Brain pericyte (primary cell): Measurements from ENCODE around the gene EVL.
"Not testable (repeated sequence)": the region's sequence is repeated elsewhere in the genome, so short reads cannot be mapped to it uniquely, and the experiment has no call there.

Experiments used
- DNase-seq: peaks from one replicate; pipeline ENCODE4 v3.0.0-alpha.2; 2012; ENCODE audit warnings: low read depth, low spot score

The EVL gene

DNA sequence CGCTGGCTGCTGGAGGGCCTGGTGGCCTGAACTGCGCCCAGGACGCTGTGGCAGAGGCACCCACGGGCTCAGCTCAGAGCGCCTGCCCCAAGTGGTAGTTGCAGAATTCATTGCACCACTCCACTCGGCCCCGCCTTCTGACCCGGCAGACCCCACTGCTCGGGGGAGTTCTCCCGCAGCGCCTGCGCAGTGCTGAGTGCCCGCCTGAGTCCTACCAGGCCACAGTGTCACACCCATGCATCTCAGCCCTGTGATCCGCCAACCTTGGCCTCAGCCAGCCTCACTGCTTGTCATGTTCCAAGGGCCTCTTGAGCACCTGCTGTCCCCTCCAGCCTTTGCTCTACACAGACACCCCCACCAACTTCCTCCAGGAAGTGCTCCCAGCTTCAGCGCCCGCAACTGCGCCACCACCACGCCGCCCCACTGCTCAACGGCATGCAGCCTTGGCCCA lies 82.0 kb downstream of the EVL start:
- no peak for DNase-seq

DNA sequence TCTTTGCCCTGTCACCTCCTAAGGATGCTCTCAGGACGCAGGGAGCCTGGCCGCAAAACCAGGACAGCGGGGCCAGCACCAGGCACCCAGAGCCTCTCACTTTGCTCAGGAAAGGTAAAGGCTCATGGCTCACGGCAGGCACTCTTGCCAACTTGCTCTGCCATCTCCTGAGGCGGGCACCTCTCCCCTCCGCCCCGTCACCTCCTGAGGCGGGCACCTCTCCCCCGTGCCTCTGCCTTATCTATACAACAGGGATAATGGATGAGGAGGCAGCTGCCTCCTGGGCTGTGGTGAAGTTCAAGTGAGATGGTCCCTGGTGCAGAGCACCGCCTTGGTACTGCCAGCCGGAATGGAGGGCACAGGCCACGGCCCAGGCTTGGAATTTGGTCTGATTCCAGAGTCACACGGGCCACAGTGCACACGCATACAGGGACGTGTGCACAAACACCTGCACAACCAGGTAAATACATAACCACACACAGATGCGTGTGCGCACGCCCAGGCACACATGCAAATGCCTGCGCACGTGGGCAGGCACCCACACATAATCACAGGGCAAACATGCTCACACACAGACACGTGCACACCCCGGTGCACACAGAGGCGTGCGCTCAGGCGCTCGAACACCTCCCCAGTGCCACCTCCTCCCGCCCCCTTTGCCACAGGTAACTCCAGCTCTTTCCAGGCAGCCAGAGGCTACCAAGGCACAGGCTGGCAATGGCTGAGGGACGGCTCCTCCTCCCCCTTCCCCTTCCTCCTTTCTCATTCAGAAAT lies 82.7 kb downstream of the EVL start:
- no peak for DNase-seq

DNA sequence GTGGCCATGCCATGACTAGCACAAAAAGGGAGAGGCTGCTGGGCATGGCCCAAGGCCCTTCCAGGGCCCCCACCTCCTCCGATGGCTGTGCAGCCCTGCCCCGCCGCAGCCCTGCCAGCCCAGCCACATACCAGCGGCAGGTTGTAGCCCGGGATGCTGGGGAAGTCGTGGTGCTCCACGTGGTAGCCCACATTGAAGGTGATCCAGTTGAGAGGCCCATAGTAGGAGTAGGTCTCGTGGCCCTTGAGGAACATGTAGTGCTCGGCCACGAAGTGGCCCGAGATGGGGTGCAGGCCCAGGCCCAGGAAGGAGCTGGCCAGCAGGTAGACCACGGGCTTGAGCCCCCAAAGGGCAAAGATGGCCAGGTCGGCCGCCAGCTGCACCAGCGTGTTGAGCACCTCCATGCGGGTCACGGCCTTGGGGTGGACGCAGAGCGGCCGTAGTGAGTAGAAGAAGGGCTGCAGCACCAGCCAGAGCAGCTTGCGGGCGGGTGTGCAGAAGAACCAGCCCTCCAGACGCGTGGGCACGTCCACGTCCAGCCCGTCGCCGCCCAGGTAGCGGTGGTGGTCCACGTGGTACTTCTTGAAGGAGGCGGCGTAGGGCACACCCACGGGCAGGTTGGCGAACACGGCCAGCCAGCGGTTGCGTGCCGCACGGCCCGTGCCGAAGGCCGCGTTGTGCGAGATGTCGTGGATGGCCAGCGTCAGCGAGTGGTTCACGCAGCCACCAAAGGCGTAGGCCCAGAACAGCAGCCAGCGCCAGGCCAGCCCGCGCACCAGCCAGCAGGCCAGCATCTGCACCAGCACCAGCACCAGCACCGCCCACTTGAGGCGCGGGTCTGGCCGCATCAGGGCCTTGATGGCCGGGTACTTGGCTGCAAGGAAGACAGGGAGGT lies 83.9 kb downstream of the EVL start:
- DNase-seq = no peak

GRCh38 chr14:100149851-100150611 lies 84.8 kb downstream of the EVL start:
- no peak for DNase-seq

GRCh38 chr14:100150932-100151587 lies 85.8 kb downstream of the EVL start:
- DNase-seq = no peak

GRCh38 chr14:100152091-100152490 lies 86.9 kb downstream of the EVL start:
- no peak for DNase-seq

DNA sequence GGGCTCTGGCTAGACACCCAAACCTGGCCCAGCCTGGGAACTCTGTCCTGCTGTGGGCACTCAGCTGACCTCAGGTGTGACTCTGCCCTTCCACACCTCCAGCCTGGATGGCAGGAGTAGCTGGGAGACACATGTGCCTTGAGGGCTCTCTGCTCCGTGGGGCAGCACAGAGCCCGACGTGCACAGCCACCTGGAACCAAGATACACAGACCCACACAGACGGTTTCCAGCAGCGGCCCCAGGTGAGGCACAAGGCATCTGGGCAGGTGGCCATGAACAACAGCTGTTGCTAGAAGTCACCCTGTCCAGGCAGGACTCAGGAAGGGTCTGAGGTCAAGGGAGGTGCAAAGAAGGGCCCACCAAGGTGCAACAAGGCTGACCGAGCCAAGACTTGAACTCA lies 88.3 kb downstream of the EVL start:
- DNase-seq = no peak

DNA sequence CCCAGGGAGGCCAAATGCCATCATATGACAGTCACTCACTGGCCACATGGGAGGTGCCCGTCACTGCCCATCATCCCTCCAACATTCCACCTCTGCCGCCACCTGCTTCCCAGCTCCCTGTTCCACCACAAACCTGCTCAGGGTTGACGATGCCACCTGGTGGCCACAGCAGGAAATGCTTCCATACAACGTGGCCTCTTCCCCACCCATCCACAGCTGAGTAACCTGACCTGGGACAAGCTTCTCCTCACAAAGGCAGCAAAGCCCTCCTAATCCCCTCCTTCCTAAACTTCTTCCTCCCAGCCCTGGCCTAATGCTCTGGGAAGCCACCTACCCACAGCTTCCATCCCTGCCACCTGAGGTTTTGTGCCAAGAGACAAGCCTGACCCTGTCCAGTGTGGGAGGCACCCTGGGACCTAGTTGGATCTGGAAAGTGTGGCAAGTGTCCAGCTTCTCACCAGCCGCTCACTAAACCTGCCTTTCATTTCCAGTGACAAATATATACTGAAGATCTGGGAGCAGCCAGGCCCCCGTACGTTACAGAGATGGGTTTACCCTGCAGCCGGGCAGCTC lies 89.9 kb downstream of the EVL start:
- no peak for DNase-seq

DNA sequence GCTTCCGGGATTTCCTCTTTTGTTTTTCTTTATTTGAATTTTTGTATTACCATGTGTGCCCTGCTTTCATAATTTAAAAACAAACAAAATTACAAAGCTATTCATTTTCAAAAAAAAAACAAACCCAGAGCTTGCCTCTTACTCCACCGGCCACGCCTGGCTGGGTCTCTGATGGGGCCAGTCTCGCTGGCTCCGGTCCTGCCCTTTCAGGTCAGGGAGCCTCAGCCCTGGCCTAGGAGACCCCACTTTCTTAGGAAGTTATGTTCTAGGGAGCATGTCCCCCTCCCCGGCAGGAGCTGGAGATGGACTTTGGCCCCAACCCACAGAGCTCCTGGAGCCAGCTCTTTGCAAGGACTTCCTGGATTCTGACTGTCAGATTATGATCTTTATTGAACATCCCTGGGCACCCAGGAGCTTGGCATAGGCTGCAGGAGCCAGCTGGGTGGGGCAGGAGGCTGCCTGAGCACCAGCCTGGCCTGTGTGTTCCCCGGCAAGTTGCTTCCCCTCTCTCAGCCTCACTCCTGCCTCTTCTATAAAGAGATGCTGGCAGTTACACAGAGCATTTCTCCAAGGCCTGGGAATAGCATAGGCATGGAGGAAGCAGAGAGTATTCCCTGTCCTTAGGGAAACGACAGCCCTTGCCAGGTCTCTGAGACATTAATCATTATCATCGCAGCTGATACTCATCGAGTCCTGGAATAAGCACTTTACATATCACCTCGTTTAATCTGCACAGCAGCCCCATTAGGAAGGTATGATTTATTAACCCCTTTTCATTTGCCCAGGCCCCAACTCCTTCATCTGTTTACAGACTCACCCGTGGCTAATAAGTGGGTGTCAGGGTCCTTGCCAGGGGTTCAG lies 90.8 kb downstream of the EVL start:
- DNase-seq = no peak

GRCh38 chr14:100156776-100157175 lies 91.6 kb downstream of the EVL start:
- DNase-seq = no peak

DNA sequence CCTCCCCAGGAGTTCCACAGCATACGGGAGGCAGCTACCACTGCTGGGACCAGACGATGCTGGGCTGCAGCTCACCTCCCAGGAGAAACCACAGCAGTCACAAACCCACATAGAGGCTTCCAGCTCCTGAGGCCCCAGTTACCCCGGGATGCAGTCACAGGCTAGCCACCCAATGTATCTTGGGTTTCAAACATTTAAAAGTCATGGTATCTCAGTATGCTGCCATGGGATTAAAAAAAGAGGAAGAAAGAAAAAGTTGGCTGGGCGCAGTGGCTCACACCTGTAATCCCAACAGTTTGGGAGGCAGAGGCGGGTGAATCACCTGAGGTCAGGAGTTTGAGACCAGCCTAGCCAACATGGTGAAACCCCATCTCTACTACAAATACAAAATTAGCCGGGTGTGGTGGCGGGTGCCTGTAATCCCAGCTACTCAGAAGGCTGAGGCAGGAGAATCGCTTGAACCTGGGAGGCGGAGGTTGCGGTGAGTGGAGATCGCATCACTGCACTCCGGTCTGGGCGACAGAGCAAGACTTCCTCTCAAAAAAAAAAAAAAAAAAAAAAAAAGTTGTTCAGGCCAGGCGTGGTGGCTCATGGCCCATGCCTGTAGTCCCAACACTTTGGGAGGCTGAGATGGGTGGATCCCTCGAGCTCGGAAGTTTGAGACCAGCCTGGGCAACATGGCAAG lies 92.5 kb downstream of the EVL start:
- DNase-seq = not testable (repeated sequence)

GRCh38 chr14:100158566-100159093 lies 93.4 kb downstream of the EVL start:
- DNase-seq = no peak

GRCh38 chr14:100159094-100159864 lies 94.1 kb downstream of the EVL start, which contains the start of gene DEGS2:
TSS of gene DEGS2 (minus strand) at chr14:100159645. CDS start at chr14:100159587, 58 bp downstream.
- DNase-seq = no peak

DNA sequence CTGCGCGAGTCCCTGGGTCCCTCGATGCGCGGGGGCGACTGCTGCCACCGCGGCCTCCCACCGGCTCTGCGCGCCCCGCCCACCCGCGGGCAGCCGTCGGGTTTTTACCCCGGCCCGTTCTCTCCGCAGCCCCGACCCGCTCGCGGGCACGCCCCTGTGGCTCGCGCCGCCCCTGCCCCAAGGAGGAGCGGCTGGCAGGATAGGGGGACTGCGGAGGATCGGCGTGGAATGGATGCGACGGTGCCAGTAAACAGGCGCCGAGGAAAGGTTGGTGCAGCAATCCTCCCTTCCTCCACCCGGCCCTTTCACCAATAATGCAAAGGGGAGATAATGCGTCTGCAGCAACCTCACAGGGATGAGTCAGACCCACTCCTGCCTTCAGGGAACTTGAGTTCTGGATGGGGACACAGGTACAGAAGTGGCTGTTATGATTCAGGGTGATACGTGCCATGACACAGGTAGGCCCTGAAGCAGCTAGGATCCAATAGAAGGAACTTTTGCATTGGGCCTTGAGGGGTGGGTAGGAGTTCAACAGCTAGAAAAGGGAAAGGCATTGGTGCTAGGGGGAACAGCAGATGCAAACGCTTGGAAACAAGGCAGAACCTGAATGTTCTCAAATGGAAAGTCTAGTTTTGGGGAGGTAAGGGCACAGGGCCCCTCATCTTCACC lies 94.8 kb downstream of the EVL start:
- no peak for DNase-seq

GRCh38 chr14:100160534-100160916 lies 95.3 kb downstream of the EVL start:
- DNase-seq = no peak

GRCh38 chr14:100165376-100165775 lies 100.2 kb downstream of the EVL start:
- DNase-seq = no peak

- DNase-seq = no peak
Observed at GRCh38 chr14:100165831-100166440, 100.7 kb downstream of the EVL start.
